Duodenal mucosa (tissue), 2 donors: ENCODE data around the gene ARIH2.
A peak's percentile ranks its signal among the peaks of the same experiment; 100 is the strongest.

ENCODE experiments used
- H3K27ac ChIP-seq: one replicate; pipeline ENCODE4 v1.7.0; 2013; ENCODE audit warnings: low read depth, low read length
- H3K27me3 ChIP-seq, 2 donors: one replicate each; pipeline ENCODE4 v1.7.0; 2013; ENCODE audit warnings: low read length in 2 of 2, control low read depth in 1 of 2; ENCODE audit not compliant: insufficient read depth in 2 of 2, control insufficient read depth in 1 of 2
- H3K36me3 ChIP-seq, 2 donors: one replicate each; pipeline ENCODE4 v1.7.0; 2013; ENCODE audit warnings: low read length in 2 of 2, control low read depth in 1 of 2; ENCODE audit not compliant: insufficient read depth in 2 of 2, control insufficient read depth in 1 of 2
- H3K4me1 ChIP-seq, 2 donors: one replicate each; pipeline ENCODE4 v1.7.0; 2013; ENCODE audit warnings: low read length in 2 of 2, control low read depth in 1 of 2; ENCODE audit not compliant: insufficient read depth in 2 of 2, control insufficient read depth in 1 of 2
- H3K4me3 ChIP-seq, 2 donors: one replicate each; pipeline ENCODE4 v1.7.0; 2013; ENCODE audit warnings: low read length in 2 of 2, low read depth in 1 of 2
- H3K9ac ChIP-seq, 2 donors: one replicate each; pipeline ENCODE4 v1.7.0; 2013; ENCODE audit warnings: low read length in 2 of 2, low read depth in 1 of 2
- H3K9me3 ChIP-seq, 2 donors: one replicate each; pipeline ENCODE4 v1.7.0; 2013; ENCODE audit warnings: low read length in 2 of 2, control low read depth in 1 of 2; ENCODE audit not compliant: control insufficient read depth in 1 of 2

The ARIH2 gene

GRCh38 chr3:49009396-49009795, 90.8 kb downstream of the ARIH2 start:
- Histone ChIP-seq H3K4me1 (peaks cover 15 to 19% of the 10 kb centered on the region in 2 donors), H3K27ac (no peak overlapping the region), H3K27me3 (no peaks in the 10 kb centered on the region), H3K9me3 (no peaks in the 10 kb centered on the region), H3K36me3 (peaks cover 6 to 33% of the 10 kb centered on the region in 2 donors), H3K9ac (no peak overlapping the region), H3K4me3 (no peak overlapping the region)

- no peaks in the 10 kb centered on the region for H3K9me3 ChIP-seq
- no peak overlapping the region for H3K27ac ChIP-seq
- H3K4me1 ChIP-seq, result peaks cover 13 to 16% of the 10 kb centered on the region in 2 donors
- no peak overlapping the region for H3K9ac ChIP-seq
- H3K27me3 ChIP-seq, result no peaks in the 10 kb centered on the region
- H3K4me3 ChIP-seq, result no peak overlapping the region
- H3K36me3 ChIP-seq, result peaks cover 20 to 58% of the 10 kb centered on the region in 2 donors
Measured at GRCh38 chr3:49012441-49013017, 93.9 kb downstream of the ARIH2 start.

- no peaks in the 10 kb centered on the region for H3K27me3 ChIP-seq
- no peak overlapping the region for H3K9ac ChIP-seq
- H3K36me3 ChIP-seq, result peaks cover 20 to 58% of the 10 kb centered on the region in 2 donors
- H3K4me1 ChIP-seq, result peaks cover 11 to 17% of the 10 kb centered on the region in 2 donors
- H3K9me3 ChIP-seq, result no peaks in the 10 kb centered on the region
- no peak overlapping the region for H3K4me3 ChIP-seq
- H3K27ac ChIP-seq, result no peak overlapping the region
Measured at GRCh38 chr3:49013113-49013737, 94.6 kb downstream of the ARIH2 start.

GRCh38 chr3:49013738-49014660, 95.4 kb downstream of the ARIH2 start:
- Histone ChIP-seq H3K9ac (no peak overlapping the region), H3K4me3 (no peak overlapping the region), H3K9me3 (no peaks in the 10 kb centered on the region), H3K36me3 (peaks cover 20 to 58% of the 10 kb centered on the region in 2 donors), H3K4me1 (peaks cover 6 to 17% of the 10 kb centered on the region in 2 donors), H3K27me3 (no peaks in the 10 kb centered on the region), H3K27ac (no peak overlapping the region)

GRCh38 chr3:49015072-49015471, 96.4 kb downstream of the ARIH2 start:
- H3K27me3 ChIP-seq, result no peaks in the 10 kb centered on the region
- H3K4me3 ChIP-seq, result no peak overlapping the region
- no peak overlapping the region for H3K9ac ChIP-seq
- no peak overlapping the region for H3K27ac ChIP-seq
- H3K9me3 ChIP-seq, result no peaks in the 10 kb centered on the region
- H3K4me1 ChIP-seq, result peaks cover 13 to 26% of the 10 kb centered on the region in 2 donors
- H3K36me3 ChIP-seq, result peaks cover 20 to 58% of the 10 kb centered on the region in 2 donors

GRCh38 chr3:49015765-49016164, 97.1 kb downstream of the ARIH2 start:
- Histone ChIP-seq H3K4me3 (no peak overlapping the region), H3K27ac (no peak overlapping the region), H3K36me3 (peaks cover 20 to 58% of the 10 kb centered on the region in 2 donors), H3K9ac (no peak overlapping the region), H3K4me1 (peaks cover 17 to 32% of the 10 kb centered on the region in 2 donors), H3K27me3 (no peaks in the 10 kb centered on the region), H3K9me3 (no peaks in the 10 kb centered on the region)

- Histone ChIP-seq H3K27ac (no peak overlapping the region), H3K9ac (no peak overlapping the region), H3K36me3 (peaks cover 20 to 53% of the 10 kb centered on the region in 2 donors), H3K27me3 (no peaks in the 10 kb centered on the region), H3K4me1 (peaks cover 17 to 32% of the 10 kb centered on the region in 2 donors), H3K9me3 (no peaks in the 10 kb centered on the region), H3K4me3 (no peak overlapping the region)
Measured at GRCh38 chr3:49016414-49017228, 98.0 kb downstream of the ARIH2 start.

GRCh38 chr3:49017229-49017970, 98.8 kb downstream of the ARIH2 start:
- Histone ChIP-seq H3K9ac (peak overlapping the region; percentile 58 to 70), H3K27me3 (no peaks in the 10 kb centered on the region), H3K4me3 (peak overlapping the region; percentile 82 to 89), H3K36me3 (peaks cover 20 to 45% of the 10 kb centered on the region in 2 donors), H3K27ac (peak overlapping the region; percentile 42), H3K4me1 (peaks cover 17 to 33% of the 10 kb centered on the region in 2 donors), H3K9me3 (no peaks in the 10 kb centered on the region)
